BJ (cell line): ENCODE measurements around the gene RETREG1. TPM values are rescaled to one million over a fixed set of nuclear protein-coding genes. Genes with fewer than 3 reads are reported as not detected.

Source experiments
- CTCF ChIA-PET: fragments of 350-600 bp; formaldehyde crosslinking; extraction: SDS; loops from one replicate; lab custom pipeline; 2021; ENCODE audit warnings: antibody characterized with exemption, inconsistent platforms; lab: Yijun Ruan, JAX
- POLR2A ChIA-PET: fragments of 300-600 bp; sonication (Branson Sonifier 250); formaldehyde crosslinking; extraction: SDS; loops from one replicate; lab custom pipeline; 2021; ENCODE audit warnings: antibody characterized with exemption; lab: Charles Lee
- DNase-seq: peaks from one replicate; pipeline ENCODE4 v3.0.0-alpha.2; 2011; ENCODE audit warnings: low read depth
- H3K27me3 ChIP-seq: 2 replicates; pipeline ENCODE4 v1.6.0; 2011; ENCODE audit warnings: low read length; ENCODE audit not compliant: control insufficient read depth, insufficient read depth
- H3K36me3 ChIP-seq: 2 replicates; pipeline ENCODE4 v1.5.1; 2011; ENCODE audit warnings: low read length; ENCODE audit not compliant: control insufficient read depth, insufficient read depth
- H3K4me3 ChIP-seq: 2 replicates; pipeline ENCODE4 v1.5.1; 2011; ENCODE audit warnings: low read depth, mild to moderate bottlenecking, control low read depth, low read length
- polyA plus RNA-seq: library from polyadenylated mRNA; depleted of rRNA; stranded (reverse); fragments of >200 nt; gene quantifications from 2 replicates; pipeline ENCODE4 v1.2.3, GENCODE V29; 2011
- TF ChIP-seq, protein P1 (sequence below): IDR thresholded peaks from 2 replicates; pipeline ENCODE4 v1.5.1; 2011; ENCODE audit warnings: low read depth, mild to moderate bottlenecking, control low read depth, inconsistent platforms, low read length, moderate library complexity; ENCODE audit not compliant: insufficient read depth

The RETREG1 gene
- polyA plus RNA-seq, 1 experiment: 0.04 TPM

DNA sequence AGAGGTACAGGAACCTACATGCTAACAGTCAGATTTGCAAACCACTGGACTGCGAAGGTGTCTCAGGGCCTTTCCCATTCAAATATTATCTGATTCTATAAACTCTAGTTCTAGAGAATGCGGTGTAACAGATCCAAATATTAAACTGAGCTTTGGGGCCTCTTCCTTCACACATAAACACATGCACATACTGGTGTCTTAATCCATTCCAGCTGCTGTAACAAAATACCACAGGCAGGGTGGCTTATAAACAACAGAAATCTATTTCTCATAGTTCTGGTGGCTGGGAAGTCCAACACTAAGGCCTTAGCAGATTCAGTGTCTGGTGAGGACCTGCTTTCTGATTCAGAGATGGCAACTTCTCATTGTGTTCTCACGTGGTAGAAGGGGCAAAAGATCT is 30.2 kb downstream of the RETREG1 start:
- H3K36me3 ChIP-seq: no peaks in the 10 kb centered on the region
- ChIA-PET CTCF (interaction anchor here (1.0 to 3.5 kb wide), 5 partner anchors 15 to 139 kb away, joined by 3 to 14 read pairs (median 3); no protein-coding TSS in a partner anchor), POLR2A (no interaction called here)
- DNase-seq: no peak
- H3K27me3 ChIP-seq: 0 out of 2 replicates have a peak, but pooled peaks cover 1% of the 10 kb centered on the region
- no peak overlapping the region for H3K4me3 ChIP-seq
- TF ChIP-seq, protein P1, sequence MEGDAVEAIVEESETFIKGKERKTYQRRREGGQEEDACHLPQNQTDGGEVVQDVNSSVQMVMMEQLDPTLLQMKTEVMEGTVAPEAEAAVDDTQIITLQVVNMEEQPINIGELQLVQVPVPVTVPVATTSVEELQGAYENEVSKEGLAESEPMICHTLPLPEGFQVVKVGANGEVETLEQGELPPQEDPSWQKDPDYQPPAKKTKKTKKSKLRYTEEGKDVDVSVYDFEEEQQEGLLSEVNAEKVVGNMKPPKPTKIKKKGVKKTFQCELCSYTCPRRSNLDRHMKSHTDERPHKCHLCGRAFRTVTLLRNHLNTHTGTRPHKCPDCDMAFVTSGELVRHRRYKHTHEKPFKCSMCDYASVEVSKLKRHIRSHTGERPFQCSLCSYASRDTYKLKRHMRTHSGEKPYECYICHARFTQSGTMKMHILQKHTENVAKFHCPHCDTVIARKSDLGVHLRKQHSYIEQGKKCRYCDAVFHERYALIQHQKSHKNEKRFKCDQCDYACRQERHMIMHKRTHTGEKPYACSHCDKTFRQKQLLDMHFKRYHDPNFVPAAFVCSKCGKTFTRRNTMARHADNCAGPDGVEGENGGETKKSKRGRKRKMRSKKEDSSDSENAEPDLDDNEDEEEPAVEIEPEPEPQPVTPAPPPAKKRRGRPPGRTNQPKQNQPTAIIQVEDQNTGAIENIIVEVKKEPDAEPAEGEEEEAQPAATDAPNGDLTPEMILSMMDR: no peak

DNA sequence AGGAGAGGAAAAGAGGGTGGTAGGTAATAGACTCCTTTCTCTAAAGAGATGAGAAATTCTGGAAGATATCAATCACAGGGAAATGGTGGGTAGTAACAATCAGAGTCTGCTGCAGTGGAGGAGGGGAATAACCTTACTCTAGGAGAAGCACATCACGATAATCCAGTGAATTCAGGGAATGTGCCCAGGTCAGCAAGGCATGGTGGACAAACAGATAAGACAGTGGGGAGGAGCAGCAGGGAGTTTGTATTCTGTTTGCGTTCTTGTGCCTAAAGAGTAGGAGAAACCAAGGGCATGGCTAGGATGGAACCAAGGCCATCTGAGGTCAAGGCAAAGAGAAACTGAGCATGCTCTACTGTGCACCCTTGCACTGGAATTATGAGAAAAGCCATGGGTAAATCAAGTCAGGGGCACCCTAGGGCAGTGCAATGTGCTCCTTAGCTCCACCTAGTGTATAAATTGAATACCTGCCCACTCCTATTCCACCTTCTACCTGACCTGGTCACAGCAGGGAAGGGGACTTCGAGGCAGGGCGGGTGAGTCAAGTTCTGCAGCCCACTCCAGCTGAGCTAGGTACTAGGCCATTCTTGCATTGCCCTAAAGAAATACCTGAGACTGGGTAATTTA is 31.6 kb downstream of the RETREG1 start:
- H3K4me3 ChIP-seq: no peak overlapping the region
- ChIA-PET CTCF (interaction anchor here (1.1 to 3.5 kb wide), 6 partner anchors 9 to 103 kb away, joined by 3 to 14 read pairs (median 4); no protein-coding TSS in a partner anchor), POLR2A (no interaction called here)
- H3K36me3 ChIP-seq: no peaks in the 10 kb centered on the region
- no peak for DNase-seq
- TF ChIP-seq, protein P1: peak; percentile 51
- 0 out of 2 replicates have a peak, but pooled peaks cover 1% of the 10 kb centered on the region for H3K27me3 ChIP-seq

DNA sequence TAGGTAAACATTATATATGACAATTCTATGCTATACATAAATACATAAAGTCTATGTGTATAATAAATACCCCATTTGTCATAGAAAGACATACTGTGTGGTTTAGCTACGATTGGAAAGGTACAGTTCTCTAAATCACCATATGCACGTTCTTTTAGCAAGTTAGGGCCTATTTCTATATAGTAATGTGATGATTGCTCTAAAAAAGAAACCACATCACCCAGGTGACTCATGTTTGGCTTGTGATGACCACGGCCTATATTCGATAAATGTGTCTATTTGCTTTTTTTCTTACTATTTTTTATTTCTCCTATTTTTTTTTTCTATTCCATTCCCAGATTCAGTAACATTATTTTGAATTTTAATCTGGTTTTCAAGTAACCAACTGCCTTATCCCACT is 34.7 kb downstream of the RETREG1 start:
- Histone ChIP-seq H3K36me3 (no peaks in the 10 kb centered on the region), H3K27me3 (0 out of 2 replicates have a peak, but pooled peaks cover 1% of the 10 kb centered on the region), H3K4me3 (no peak overlapping the region)
- DNase-seq: no peak
- CTCF ChIA-PET: no interaction called here
- TF ChIP-seq, protein P1: no peak
- POLR2A ChIA-PET: no interaction called here

DNA sequence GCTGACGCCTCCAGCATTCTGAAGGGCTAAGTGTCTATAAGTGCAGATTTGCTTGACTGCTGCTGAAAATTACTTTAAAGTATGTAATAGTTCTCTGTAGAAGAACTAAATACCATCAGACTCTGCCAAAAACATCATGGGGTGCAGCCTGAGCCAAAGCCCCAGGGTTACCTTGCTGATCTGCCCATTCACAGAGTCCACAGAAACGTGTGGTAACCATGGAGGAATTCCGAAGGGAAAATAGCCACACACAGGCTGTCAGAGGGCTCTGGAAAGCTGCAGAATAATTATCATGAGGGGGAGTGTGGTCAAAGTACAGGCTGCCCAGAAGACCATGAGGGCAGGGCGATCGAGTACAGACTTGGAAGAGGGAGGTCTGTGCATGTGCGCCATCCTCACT is 36.4 kb downstream of the RETREG1 start:
- CTCF ChIA-PET: no interaction called here
- POLR2A ChIA-PET: no interaction called here
- TF ChIP-seq, protein P1: no peak
- 0 out of 2 replicates have a peak, but pooled peaks cover 1% of the 10 kb centered on the region for H3K27me3 ChIP-seq
- DNase-seq: no peak
- H3K4me3 ChIP-seq: no peak overlapping the region
- no peaks in the 10 kb centered on the region for H3K36me3 ChIP-seq

DNA sequence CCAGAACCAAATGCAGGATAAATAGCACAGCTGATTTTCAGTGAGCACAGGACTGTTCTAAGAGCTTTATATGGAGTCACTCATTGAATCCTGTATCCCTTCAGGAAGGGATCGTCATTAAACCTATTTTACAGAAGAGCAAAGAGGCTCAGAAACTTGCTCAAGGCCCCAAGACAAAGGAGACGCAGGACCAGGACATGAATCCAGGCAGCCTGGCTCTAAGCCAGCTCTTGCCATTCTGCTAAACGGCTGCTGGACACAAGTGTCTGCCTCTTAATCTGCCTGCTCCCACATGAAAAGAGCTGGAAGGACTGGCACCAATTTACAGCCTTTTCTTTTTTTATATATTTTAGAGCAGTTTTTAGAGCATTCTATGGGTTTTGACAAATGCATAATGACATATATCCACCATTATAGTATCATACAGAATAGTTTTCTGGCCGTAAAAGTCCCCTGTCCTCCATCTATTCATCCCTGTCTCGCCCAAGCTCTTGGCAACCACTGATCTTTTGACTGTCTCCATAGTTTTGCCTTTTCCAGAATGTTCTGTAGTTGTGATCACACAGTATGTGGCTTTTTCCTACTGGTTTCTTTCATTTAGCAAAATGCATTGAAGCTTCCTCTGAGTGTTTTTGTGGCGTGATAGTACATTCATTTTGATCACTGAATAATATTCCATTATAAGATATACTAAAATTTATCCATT is 37.5 kb downstream of the RETREG1 start:
- TF ChIP-seq, protein P1: no peak
- Histone ChIP-seq H3K36me3 (no peaks in the 10 kb centered on the region), H3K27me3 (no peaks in the 10 kb centered on the region), H3K4me3 (no peak overlapping the region)
- CTCF ChIA-PET: interaction anchor here (0.6 to 1.7 kb wide), 2 partner anchors 9 to 26 kb away, joined by 3 to 8 read pairs; no protein-coding TSS in a partner anchor
- POLR2A ChIA-PET: no interaction called here
- DNase-seq: no peak
